Measurements from ENCODE around the gene DENND2A.

GRCh38 chr7:140639366-140640053 lies 1.1 kb downstream of the DENND2A start:
- TF ChIP-seq CTCF (conservative IDR thresholded peaks at IDR 0.05; ENCODE audit: low read depth, low read length): no peak
- TF ChIP-seq EZH2 (IDR thresholded peaks at IDR 0.05; ENCODE audit: borderline replicate concordance, low read depth, low read length, poor library complexity, severe bottlenecking): no peak
